Urinary bladder (tissue), 4 donors: ENCODE data around the gene MRAS. TPM values are rescaled to one million over a fixed set of nuclear protein-coding genes. Genes with fewer than 3 reads are reported as not detected.

ENCODE experiments used
- DNase-seq: peaks from one replicate; pipeline ENCODE4 v3.0.0-alpha.2; 2015; ENCODE audit errors: extremely low spot score
- H3K27ac ChIP-seq: one replicate; pipeline ENCODE4 v1.5.1; 2013; ENCODE audit warnings: low read depth, mild to moderate bottlenecking, moderate library complexity
- H3K36me3 ChIP-seq: one replicate; pipeline ENCODE4 v1.6.1; 2013; ENCODE audit warnings: mild to moderate bottlenecking, moderate library complexity; ENCODE audit not compliant: insufficient read depth
- H3K4me1 ChIP-seq: one replicate; pipeline ENCODE4 v1.6.1; 2013; ENCODE audit warnings: mild to moderate bottlenecking, moderate library complexity; ENCODE audit not compliant: insufficient read depth
- H3K4me3 ChIP-seq: one replicate; pipeline ENCODE4 v1.5.1; 2013; ENCODE audit warnings: low read depth, low read length
- WGBS: extraction: QIAGEN DNeasy Blood & Tissue Kit; methylation state at CpG from one replicate; pipeline ENCODE4 v1.1.7; 2013; 5-methylcytosine and 5-hydroxymethylcytosine counted together
- polyA plus RNA-seq: library from polyadenylated mRNA; stranded (reverse); fragments of 200-250 nt; gene quantifications from one replicate; pipeline ENCODE4 v1.2.3, GENCODE V29; 2013
- total RNA-seq: library from RNA; depleted of rRNA; stranded (reverse); fragments of >200 nt; gene quantifications from one replicate; pipeline ENCODE4 v1.2.3, GENCODE V29; 2014
- donor health status: healthy with polysubstance abuse.
- donor health status: healthy.

Gene MRAS
- total and polyA plus RNA-seq, 2 donors, result 22.9 to 58.0 TPM

DNA sequence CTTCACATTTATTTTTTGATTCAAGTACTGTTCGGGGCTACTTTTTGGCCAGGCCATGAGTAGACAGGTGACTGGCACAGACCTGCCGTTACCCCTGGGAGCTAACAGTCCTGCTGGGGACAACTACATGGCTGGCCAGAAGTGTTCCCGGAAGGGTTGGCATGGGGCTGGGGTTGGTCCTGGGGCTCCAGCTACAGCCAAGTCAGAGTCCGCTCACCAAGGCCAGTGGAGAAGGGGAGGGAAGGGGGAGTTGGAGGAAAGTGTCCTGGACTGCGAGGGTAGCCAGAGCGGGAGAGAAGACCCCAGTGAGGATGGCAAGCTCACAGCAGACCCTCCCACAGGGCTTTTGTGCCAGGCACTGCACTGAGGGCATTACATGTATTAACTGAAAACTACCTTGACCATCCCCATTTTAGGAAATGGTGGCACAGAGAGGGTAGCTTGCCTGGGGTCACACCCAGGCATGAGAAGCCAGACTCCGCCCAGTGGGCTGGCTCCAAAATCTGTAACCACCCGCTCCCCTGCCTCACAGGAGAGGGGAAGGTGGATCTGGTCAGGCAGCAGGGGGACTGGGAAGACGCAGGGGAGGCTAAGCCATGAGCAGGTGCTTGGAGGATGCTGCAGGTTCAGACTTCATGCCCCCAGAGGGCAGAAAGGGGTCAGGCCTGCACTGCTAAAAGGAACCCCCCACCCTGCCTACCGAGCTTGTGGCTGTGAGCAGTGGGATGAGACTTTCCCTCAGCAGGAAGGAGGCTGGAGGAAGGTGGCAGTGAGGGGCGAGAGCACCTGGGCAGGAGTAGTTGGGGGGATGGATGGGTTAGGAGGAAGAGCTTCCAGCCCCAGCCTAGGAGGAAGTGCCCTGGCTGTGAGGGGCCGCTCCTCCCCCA is 47.7 kb downstream of the MRAS start:
- 94% methylated on average over 12 of the region's 12 CpGs for WGBS
- Histone ChIP-seq H3K27ac (no peak overlapping the region), H3K36me3 (no peaks in the 10 kb centered on the region), H3K4me1 (no peaks in the 10 kb centered on the region), H3K4me3 (no peak overlapping the region)
- no peak for DNase-seq

DNA sequence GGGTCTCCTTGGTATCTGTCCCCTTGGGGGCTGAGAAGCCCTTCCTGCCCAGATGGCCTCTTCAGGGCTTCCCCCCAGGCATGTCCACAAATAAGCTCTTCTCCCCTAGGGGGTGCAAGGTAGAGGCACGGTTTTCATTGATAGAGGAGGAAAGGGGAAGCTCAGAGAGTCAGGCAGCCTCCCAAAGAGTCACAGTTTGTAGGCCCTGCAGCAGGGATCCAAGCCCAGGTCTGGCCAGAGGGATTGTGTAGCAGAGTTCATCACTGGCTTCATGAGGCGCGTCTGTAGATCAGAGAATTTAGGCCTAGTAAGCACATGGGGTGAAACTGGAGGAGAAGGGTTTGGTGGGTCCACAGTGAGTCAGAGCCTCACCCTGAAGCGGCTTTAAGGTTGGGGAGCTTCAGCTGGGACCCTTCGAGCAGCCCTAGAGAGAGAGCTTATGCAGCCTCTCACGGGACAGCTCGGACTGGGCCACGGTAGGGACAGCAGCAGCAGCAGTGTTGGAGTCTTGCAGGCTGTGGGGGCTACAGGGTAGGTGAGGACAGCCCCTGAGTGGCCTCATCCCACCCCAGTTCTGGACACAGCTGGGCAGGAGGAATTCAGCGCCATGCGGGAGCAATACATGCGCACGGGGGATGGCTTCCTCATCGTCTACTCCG is 48.5 kb downstream of the MRAS start:
- WGBS, result 91% methylated on average over 14 of the region's 14 CpGs
- Histone ChIP-seq H3K4me3 (no peak overlapping the region), H3K27ac (no peak overlapping the region), H3K36me3 (no peaks in the 10 kb centered on the region), H3K4me1 (no peaks in the 10 kb centered on the region)
- DNase-seq, result no peak

DNA sequence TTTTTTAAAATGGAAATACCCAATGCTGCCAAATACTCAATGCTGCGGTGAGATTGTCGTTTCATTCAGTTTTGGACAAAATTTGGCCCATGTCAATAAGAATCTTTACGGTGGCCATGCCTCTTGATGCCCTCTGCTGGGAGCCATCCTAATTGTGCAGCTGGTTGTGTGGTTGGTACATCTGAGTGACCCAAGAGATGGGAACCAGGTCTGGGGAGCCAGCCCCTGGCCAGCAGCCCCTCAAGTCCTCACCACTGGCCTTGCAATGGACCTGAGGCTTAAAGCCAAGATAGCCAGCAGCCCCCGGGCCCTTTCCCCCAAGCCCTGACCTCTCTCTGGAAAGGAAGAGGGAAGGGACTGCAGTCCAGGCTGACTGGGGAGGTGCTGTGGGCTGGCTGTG is 49.6 kb downstream of the MRAS start:
- no peak overlapping the region for H3K4me3 ChIP-seq
- no peak overlapping the region for H3K27ac ChIP-seq
- WGBS, result 90% methylated on average over 4 of the region's 4 CpGs
- no peak for DNase-seq
- no peaks in the 10 kb centered on the region for H3K4me1 ChIP-seq
- H3K36me3 ChIP-seq, result no peaks in the 10 kb centered on the region

DNA sequence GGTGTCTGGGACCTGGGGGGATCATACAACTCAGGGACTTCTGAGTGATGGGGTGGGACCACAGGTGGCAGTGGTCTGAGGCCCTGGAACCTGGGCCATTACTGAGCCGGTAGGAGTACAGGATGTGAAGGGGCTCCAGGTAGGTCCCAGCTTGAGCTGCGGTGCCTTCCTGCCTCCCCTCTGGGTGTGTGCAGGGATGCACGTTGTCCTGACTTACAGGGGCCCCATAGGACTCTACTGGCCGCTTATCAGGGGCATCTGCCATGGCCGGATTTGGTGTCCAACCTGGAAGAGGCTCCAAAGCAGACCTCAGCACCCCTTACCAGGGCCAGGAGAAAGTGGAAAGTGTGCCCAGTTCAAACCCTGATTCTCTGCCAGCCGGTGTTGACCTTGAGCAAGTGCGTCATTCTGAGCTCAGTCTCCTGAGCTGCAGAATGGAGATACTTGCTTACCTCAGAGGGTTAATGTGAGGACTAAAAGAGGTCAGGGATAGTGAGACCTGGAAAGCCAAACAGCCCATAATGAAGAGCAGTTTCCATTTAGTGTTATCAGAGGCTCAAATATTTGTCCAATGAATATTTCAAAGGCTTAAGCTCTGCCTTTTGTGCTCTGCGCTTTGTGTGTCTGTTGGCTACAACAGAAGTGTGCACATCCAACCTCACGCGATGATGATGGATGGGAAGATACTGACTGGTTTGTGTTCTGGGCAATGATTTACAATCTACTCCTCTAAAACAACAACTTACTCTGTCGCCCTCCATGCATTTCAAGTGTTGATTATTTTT is 50.6 kb downstream of the MRAS start:
- 74% methylated on average over 11 of the region's 11 CpGs for WGBS
- no peak for DNase-seq
- Histone ChIP-seq H3K4me3 (no peak overlapping the region), H3K4me1 (no peaks in the 10 kb centered on the region), H3K36me3 (no peaks in the 10 kb centered on the region), H3K27ac (no peak overlapping the region)

DNA sequence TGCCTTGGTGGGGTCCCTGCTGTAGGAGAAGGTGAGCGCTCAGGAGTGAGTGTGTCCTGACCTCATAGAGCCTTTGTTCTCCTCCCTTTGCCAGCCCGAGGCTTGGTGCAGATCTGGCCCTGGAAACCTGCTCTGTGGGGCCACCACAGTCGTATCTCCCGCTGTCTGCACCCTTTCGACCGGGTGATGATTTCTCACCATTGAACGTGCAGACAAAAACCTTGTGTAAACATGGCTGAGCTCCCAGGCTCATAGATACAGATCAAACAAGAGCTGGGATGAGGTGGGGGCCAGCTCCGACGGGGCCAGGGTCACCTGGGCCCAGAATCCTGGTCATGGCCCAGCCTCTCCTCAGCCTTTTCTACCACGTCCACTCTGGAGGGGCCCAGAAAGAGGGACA is 51.4 kb downstream of the MRAS start:
- no peak for DNase-seq
- Histone ChIP-seq H3K4me1 (no peaks in the 10 kb centered on the region), H3K27ac (no peak overlapping the region), H3K36me3 (no peaks in the 10 kb centered on the region), H3K4me3 (no peak overlapping the region)
- 62% methylated on average over 10 of the region's 10 CpGs for WGBS

DNA sequence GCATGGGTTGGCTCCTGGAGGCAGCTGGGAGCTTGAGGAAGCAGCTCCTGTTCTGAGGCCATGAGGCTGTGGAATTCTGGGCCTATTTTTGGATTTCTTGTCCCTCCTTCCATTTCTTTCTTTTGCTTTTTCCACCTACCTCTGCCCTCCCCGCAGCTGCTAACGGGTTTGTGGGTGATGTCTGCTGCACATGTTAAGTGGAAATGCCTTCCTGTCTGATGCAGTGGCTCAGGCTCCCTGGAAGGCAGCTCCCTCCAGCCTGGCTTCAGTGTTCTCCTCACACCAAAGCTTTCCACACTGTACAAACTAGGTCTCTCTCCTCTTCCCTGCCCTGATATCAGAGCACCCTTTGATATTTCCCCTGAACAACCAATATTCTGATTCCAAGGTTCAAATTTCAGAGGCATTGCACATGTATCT is 52.3 kb downstream of the MRAS start:
- 61% methylated on average over 2 of the region's 2 CpGs for whole genome bisulfite sequencing
- H3K36me3 ChIP-seq, result no peaks in the 10 kb centered on the region
- H3K4me3 ChIP-seq, result no peak overlapping the region
- no peak for DNase-seq
- H3K4me1 ChIP-seq, result no peaks in the 10 kb centered on the region
- H3K27ac ChIP-seq, result no peak overlapping the region

DNA sequence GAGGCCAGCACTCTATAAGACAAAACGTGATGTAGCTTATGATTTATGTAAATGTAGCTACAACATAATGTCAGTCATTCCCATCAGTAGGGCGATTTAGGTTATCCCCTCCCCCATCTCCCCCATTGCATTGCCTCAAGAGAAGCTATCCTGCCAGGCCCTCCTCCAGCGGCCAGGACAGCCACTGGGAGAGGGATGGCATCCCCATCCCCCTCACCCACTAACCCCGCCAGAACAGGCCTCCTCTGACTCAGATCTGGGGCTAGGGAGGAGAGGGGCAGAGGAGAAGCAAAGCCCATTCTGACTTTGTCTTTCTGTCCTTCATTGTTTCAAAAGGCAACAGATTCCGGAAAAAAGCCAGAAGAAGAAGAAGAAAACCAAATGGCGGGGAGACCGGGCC is 53.5 kb downstream of the MRAS start:
- Histone ChIP-seq H3K4me1 (no peaks in the 10 kb centered on the region), H3K36me3 (no peaks in the 10 kb centered on the region), H3K4me3 (no peak overlapping the region), H3K27ac (no peak overlapping the region)
- DNase-seq, result no peak
- 88% methylated on average over 7 of the region's 7 CpGs for WGBS

DNA sequence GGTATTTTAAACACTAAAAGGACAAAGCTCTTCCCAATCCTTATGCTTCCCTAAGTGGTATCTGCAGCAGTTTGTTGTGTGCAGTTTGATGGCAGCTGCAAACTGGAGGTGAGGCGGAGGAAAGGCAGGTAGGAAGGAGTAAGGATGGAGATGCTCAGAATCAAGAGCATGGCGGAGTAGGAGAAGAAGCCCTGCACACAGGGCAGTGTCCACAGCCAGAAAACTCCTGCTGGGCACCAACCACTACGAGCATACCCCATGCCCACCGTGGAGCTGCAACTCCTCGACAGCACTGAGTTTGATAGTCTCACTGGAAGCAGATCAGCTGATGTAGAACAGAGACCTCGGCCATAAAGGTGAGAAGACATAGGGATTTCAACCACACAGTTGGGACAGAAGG is 55.7 kb downstream of the MRAS start:
- no peaks in the 10 kb centered on the region for H3K36me3 ChIP-seq
- no peak for DNase-seq
- H3K27ac ChIP-seq, result no peak overlapping the region
- 95% methylated on average over 6 of the region's 6 CpGs for WGBS
- H3K4me1 ChIP-seq, result no peaks in the 10 kb centered on the region
- no peak overlapping the region for H3K4me3 ChIP-seq

DNA sequence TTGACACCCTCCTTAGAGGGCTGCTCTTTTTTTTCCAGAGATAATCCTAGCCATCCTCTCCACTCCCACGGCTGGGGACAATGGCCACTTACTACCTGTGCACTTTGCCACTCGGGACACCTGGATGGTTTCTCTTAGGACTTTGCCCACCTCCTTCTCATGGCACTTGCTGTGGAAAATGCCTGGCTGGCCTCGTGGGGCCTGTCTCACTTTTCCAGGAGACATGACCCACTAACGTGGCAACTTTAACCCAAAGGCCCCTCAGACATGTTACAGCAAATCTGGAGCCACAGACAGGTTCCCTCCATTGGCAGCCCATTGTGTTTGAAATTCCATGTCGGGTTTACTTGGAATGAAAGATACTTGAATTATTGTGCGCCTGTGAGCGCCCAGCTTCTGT is 56.6 kb downstream of the MRAS start:
- WGBS, result 93% methylated on average over 7 of the region's 7 CpGs
- H3K27ac ChIP-seq, result no peak overlapping the region

DNA sequence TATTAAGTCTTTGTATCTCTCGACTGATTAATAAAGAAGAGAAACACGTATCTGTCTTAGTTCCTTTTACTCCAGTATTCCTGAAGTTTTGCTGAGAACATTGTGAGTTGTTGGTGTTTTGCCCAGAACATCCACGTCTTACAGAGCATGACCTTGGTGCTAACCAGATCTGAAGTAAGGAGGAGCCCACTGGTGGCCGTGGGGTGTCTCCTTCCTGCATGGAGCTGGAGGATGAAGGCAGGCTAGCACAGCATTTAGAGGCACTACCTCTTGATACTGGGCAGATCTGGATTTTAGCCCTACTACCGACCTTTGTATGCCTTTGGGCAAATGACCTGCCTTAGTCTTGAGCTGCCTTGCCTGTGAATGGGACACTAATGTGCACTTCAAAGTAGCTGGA is 57.1 kb downstream of the MRAS start:
- Histone ChIP-seq H3K4me1 (no peaks in the 10 kb centered on the region), H3K36me3 (no peaks in the 10 kb centered on the region), H3K4me3 (no peak overlapping the region), H3K27ac (no peak overlapping the region)
- no peak for DNase-seq
- WGBS, result 83% methylated on average over 5 of the region's 5 CpGs

More for the DNA sequence above, 56.6 kb downstream of the MRAS start:
- DNase-seq, result no peak
- H3K4me1 ChIP-seq, result no peaks in the 10 kb centered on the region
- no peak overlapping the region for H3K4me3 ChIP-seq
- H3K36me3 ChIP-seq, result no peaks in the 10 kb centered on the region

DNA sequence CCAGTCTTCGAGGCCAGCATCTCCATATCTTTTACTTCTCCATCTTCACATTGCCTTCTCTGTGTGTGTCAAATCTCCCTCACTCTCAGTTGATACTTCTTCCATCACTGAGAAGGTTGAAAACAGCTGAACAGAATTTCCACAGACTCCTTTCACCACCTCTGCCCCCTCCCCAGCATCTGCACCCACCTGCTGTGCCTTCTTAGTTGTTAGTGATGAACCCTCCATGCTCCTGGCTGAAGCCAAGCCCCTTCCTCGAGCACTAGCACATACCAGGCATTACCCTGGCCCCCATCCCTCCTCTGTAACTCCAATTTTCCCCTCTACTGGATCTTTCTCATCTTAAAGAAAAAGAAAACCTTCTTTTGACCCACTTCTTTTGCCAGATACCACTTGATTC is 58.2 kb downstream of the MRAS start:
- no peak overlapping the region for H3K4me3 ChIP-seq
- no peaks in the 10 kb centered on the region for H3K36me3 ChIP-seq
- H3K4me1 ChIP-seq, result no peaks in the 10 kb centered on the region
- 89% methylated on average over 2 of the region's 2 CpGs for WGBS
- DNase-seq, result no peak
- H3K27ac ChIP-seq, result no peak overlapping the region

DNA sequence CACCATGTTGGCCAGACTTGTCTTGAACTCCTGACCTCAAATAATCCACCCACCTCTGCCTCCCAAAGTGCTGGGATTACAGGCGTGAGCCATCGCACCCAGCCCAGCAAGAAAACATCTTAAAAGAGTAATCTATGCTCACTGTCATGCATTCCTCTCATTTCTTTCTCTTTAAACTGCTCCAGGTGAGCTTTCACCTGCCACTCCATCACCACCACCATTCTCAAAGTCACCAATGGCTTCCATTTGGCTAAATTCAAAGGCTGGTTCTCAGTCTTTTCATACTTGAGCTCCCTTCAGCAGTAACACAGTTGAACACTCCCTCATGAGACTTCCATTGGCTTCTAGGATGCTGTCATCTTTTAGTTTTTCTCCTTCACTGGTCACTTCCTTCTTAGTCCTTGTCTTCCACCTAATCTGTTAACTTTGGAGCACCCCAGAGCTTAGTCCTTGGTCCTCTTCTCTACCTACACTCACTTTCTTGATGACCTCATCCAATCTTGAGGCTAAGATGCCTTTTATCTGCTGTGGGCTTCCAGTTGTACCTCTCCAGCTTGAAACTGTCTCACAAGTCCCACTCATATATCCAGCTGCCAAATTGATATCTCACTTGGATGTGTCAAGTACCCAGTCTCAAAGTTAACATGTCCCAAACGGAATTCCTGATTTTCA is 59.0 kb downstream of the MRAS start:
- Histone ChIP-seq H3K4me1 (no peaks in the 10 kb centered on the region), H3K4me3 (no peak overlapping the region), H3K27ac (no peak overlapping the region), H3K36me3 (no peaks in the 10 kb centered on the region)
- 82% methylated on average over 3 of the region's 3 CpGs for WGBS
- DNase-seq, result no peak

DNA sequence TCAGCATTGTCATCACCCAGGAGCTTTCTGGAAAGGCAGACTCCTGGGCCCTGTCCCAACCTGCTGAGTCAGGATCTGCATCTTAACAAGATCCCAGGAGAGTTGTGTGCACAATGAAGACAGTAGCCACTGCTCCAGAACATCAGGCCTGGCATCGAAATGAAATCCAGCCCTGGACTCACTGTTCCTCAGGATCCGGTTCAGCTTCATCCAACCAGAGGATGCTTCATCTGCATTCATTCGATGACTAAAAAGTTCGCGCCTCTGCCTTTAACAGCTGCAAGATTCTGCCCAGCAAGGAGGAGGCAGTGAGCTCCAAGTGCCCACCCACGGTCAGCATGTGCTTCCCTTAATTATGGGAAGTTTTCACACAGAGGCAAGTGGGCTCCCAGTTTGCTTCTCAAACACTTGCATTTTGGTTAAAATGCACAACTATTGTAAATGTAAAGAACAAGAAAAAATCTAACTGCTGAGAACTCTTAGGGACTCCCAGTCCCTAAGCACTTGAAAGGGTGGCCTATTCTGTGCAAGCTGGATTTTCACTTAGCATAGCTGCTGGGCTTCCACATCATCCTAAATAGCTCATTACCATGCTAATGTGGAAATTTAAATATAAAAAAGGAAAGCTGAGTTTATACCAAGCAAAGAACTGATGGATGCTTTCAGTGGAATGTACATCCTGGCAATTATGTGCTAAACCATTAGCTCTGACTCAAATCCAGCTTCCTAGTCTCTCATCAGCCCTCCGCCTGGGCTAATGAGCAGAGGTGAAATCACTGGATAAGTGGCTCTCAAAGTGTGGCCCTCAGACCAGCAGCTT is 60.6 kb downstream of the MRAS start:
- DNase-seq, result no peak
- Histone ChIP-seq H3K36me3 (no peaks in the 10 kb centered on the region), H3K4me1 (no peaks in the 10 kb centered on the region), H3K27ac (no peak overlapping the region), H3K4me3 (no peak overlapping the region)
- 57% methylated on average over 7 of the region's 7 CpGs for WGBS
